GM12878 (cell line): ENCODE results near the gene TNFSF13. TPM values are rescaled to one million over a fixed set of nuclear protein-coding genes. Genes with fewer than 3 reads are reported as not detected.
A peak's percentile ranks its signal among the peaks of the same experiment; 100 is the strongest.

Experiments used
- ATF2 ChIP-seq: IDR thresholded peaks from 2 replicates; pipeline ENCODE4 v1.6.1; 2012; ENCODE audit warnings: low read length, inconsistent platforms
- ATF7 ChIP-seq: fragments of 450-650 bp; IDR thresholded peaks from 2 replicates; pipeline ENCODE4 v1.6.1; 2016; ENCODE audit warnings: low read depth, mild to moderate bottlenecking
- BCL11A ChIP-seq: IDR thresholded peaks from 2 replicates; pipeline ENCODE4 v1.6.1; 2011; ENCODE audit warnings: low read depth, low read length
- BHLHE40 ChIP-seq, 2 experiments: fragments of 450-650 bp in 1 of 2; IDR thresholded peaks; 2 replicates each; pipeline ENCODE4 v1.6.1; 2011 to 2017; ENCODE audit warnings: low read depth in 2 of 2, borderline replicate concordance in 1 of 2, improper control_type of control experiment in 1 of 2, low read length in 1 of 2, mild to moderate bottlenecking in 1 of 2
- CBX5 ChIP-seq: sonication (generic); IDR thresholded peaks from 2 replicates; pipeline ENCODE4 v1.6.1; 2016; ENCODE audit warnings: low read depth, moderate library complexity, mild to moderate bottlenecking, inconsistent platforms
- ELK1 ChIP-seq: IDR thresholded peaks from 2 replicates; pipeline ENCODE4 v1.6.1; 2012; ENCODE audit warnings: low read depth, low read length, improper control_type of control experiment
- EZH2 ChIP-seq: IDR thresholded peaks from 2 replicates; pipeline ENCODE4 v1.6.1; 2012; ENCODE audit warnings: low read depth, mild to moderate bottlenecking, control low read depth, inconsistent platforms, low read length, borderline replicate concordance; ENCODE audit not compliant: control insufficient read depth
- FOXK2 ChIP-seq: fragments of 450-650 bp; IDR thresholded peaks from 2 replicates; pipeline ENCODE4 v1.6.1; 2017; ENCODE audit warnings: mild to moderate bottlenecking, moderate library complexity
- GABPA ChIP-seq: IDR thresholded peaks from 2 replicates; pipeline ENCODE4 v1.6.1; 2014; ENCODE audit warnings: antibody characterized with exemption, low read depth, mild to moderate bottlenecking, inconsistent platforms
- IRF3 ChIP-seq: fragments of 450-650 bp; IDR thresholded peaks from 2 replicates; pipeline ENCODE4 v1.6.1; 2014; ENCODE audit warnings: mild to moderate bottlenecking
- PML ChIP-seq: IDR thresholded peaks from 2 replicates; pipeline ENCODE4 v1.6.1; 2012; ENCODE audit warnings: low read length, inconsistent platforms
- POLR2AphosphoS2 ChIP-seq: IDR thresholded peaks from 2 replicates; pipeline ENCODE4 v1.6.1; 2011; ENCODE audit warnings: low read depth, mild to moderate bottlenecking, low read length, improper control_type of control experiment, moderate library complexity
- RAD21 ChIP-seq: IDR thresholded peaks from 2 replicates; pipeline ENCODE4 v1.6.1; 2011; ENCODE audit warnings: mild to moderate bottlenecking, low read depth, low read length, moderate library complexity; ENCODE audit not compliant: insufficient read depth
- RFX5 ChIP-seq: IDR thresholded peaks from 2 replicates; pipeline ENCODE4 v1.6.1; 2011; ENCODE audit warnings: low read depth, low read length, improper control_type of control experiment
- SREBF1 ChIP-seq: IDR thresholded peaks from 2 replicates; pipeline ENCODE4 v1.6.1; 2012; ENCODE audit warnings: mild to moderate bottlenecking, low read length
- TARDBP ChIP-seq: IDR thresholded peaks from 2 replicates; pipeline ENCODE4 v1.6.1; 2016; ENCODE audit warnings: borderline replicate concordance
- TCF3 ChIP-seq: IDR thresholded peaks from 2 replicates; pipeline ENCODE4 v1.6.1; 2012; ENCODE audit warnings: low read depth, mild to moderate bottlenecking, low read length, borderline replicate concordance; ENCODE audit not compliant: insufficient read depth
- USF2 ChIP-seq: IDR thresholded peaks from 2 replicates; pipeline ENCODE4 v1.6.1; 2011; ENCODE audit warnings: low read depth, low read length, improper control_type of control experiment, borderline replicate concordance
- ZNF622 ChIP-seq: fragments of 450-650 bp; IDR thresholded peaks from 2 replicates; pipeline ENCODE4 v1.6.1; 2017; ENCODE audit warnings: mild to moderate bottlenecking, inconsistent platforms
- ZNF687 ChIP-seq: fragments of 450-650 bp; IDR thresholded peaks from 2 replicates; pipeline ENCODE4 v1.6.1; 2017; ENCODE audit warnings: mild to moderate bottlenecking, moderate library complexity
- polyA plus RNA-seq, 11 experiments: library from polyadenylated mRNA; depleted of rRNA in 4 of 11; unstranded in 6 of 11; stranded (reverse) in 5 of 11; fragments of >200 nt; fragmentation: Nextera tagmentation in 4 of 11; fragmentation: Illumina TruSeq in 1 of 11; extraction: Ambion mirVana in 4 of 11; extraction: Trizol in 1 of 11; gene quantifications; 1 replicate in 1 of 11; 2 replicates in 10 of 11; pipeline versions ENCODE4 v1.2.1 to v1.2.3, GENCODE V29; 2011 to 2016; ENCODE audit warnings: inconsistent platforms in 2 of 11, missing spikeins in 2 of 11, low read depth in 1 of 11
- total RNA-seq, 4 experiments: library from RNA; depleted of rRNA in 3 of 4; stranded (reverse); fragments of >200 nt in 3 of 4; fragmentation: Illumina TruSeq in 1 of 4; extraction: Trizol in 1 of 4; gene quantifications; 2 replicates each; pipeline versions ENCODE4 v1.2.1 to v1.2.3, GENCODE V29; 2013 to 2021

Gene TNFSF13
- total and polyA plus RNA-seq, 10 of the 15 experiments (the other 5 are each of a cell fraction or from before 2014, with no cell fraction given), result 0.56 to 14.6 (median 9.7) TPM

- TF ChIP-seq ZNF687 (peak; percentile 97), RAD21 (no peak), SREBF1 (no peak), TCF3 (no peak), ATF7 (peak; percentile 71), FOXK2 (no peak), BCL11A (no peak), ZNF622 (no peak), ELK1 (no peak), USF2 (no peak), PML (peak; percentile 99), GABPA (peak; percentile 99), IRF3 (no peak), POLR2AphosphoS2 (peak; percentile 85), ATF2 (no peak), BHLHE40 (IDR thresholded peaks at IDR 0.05; ENCODE audit: borderline replicate concordance in 1 of 2, low read depth in 2 of 2, low read length in 1 of 2) (peak in 1 of 2 experiments; percentile 78; a peak in 1 of 4 replicates), CBX5 (no peak; the same call in 1 of the 2 replicates), RFX5 (no peak), EZH2 (no peak), TARDBP (peak; percentile 66; the same call in 1 of the 2 replicates)
These were observed 24.9 kb downstream of the TNFSF13 start, which contains the start of gene MPDU1 (continued) for GRCh38 chr17:7583253-7584109.
